HCT116 (cell line): ENCODE data around the gene DEFB124. TPM values are rescaled to one million over a fixed set of nuclear protein-coding genes. Genes with fewer than 3 reads are reported as not detected.

ENCODE experiments used
- ATAC-seq: fragments of 200-7000 bp; cut with Tn5 transposase; 2 replicates; pipeline ENCODE4 v1.9.1; 2020; ENCODE audit warnings: mild to moderate bottlenecking, moderate library complexity
- BruUV-seq: library from RNA; stranded (reverse); fragments of 400-500 nt; replicated peaks from 2 replicates; lab custom pipeline; 2021; lab: Mats Ljungman, UMichigan
- CTCF ChIA-PET: fragments of 300-600 bp; sonication (Branson Sonifier 250); formaldehyde crosslinking; loops from one replicate; lab custom pipeline; 2021; ENCODE audit warnings: antibody characterized with exemption; lab: Charles Lee
- POLR2A ChIA-PET: fragments of 300-600, 350-600 bp; sonication (Branson Sonifier 250); formaldehyde crosslinking; loops from one replicate; lab custom pipeline; 2021; ENCODE audit warnings: antibody characterized with exemption; lab: Charles Lee
- RAD21 ChIA-PET, 2 experiments: fragments of 300-600 bp; sonication (Branson Sonifier 250); formaldehyde crosslinking; loops; one replicate each; lab custom pipeline; 2023; ENCODE audit warnings: low total read pairs in 2 of 2; ENCODE audit not compliant: uncharacterized antibody in 2 of 2, unreplicated experiment in 2 of 2, low non-redundant PET in 1 of 2; lab: Charles Lee
- DNase-seq: peaks from one replicate; pipeline ENCODE4 v3.0.0-alpha.2; 2010; ENCODE audit warnings: low read depth, low spot score
- H2AFZ ChIP-seq: fragments of 200-600 bp; shearing (Covaris generic), sonication (generic); 2 replicates; pipeline ENCODE4 v1.6.1; 2017; ENCODE audit warnings: low read depth, mixed run types, mixed read lengths, antibody characterized with exemption, low read length; ENCODE audit not compliant: poor library complexity, severe bottlenecking
- H3K27ac ChIP-seq: 2 replicates; pipeline ENCODE4 v1.5.1; 2012; ENCODE audit warnings: low read depth, low read length
- H3K27me3 ChIP-seq: fragments of 200-600 bp; sonication (generic); 2 replicates; pipeline ENCODE4 v1.6.1; 2016; ENCODE audit warnings: mixed run types, low read length, mixed read lengths; ENCODE audit not compliant: insufficient read depth
- H3K36me3 ChIP-seq, 2 experiments: fragments of 200-500 bp in 1 of 2; fragments of 200-600 bp in 1 of 2; sonication (Bioruptor generic) in 1 of 2; sonication (generic) in 1 of 2; 2 replicates each; pipeline versions ENCODE4 v1.5.1 to v1.6.1; 2014 to 2016; ENCODE audit warnings: low read length in 2 of 2, inconsistent platforms in 1 of 2, mixed read lengths in 1 of 2, mixed run types in 1 of 2; ENCODE audit not compliant: insufficient read depth in 2 of 2, control insufficient read depth in 1 of 2
- H3K4me1 ChIP-seq, 2 experiments: fragments of 200-600 bp in 1 of 2; sonication (generic) in 1 of 2; 2 replicates each; pipeline versions ENCODE4 v1.5.1 to v1.6.1; 2012 to 2017; ENCODE audit warnings: low read length in 2 of 2, inconsistent platforms in 1 of 2, mild to moderate bottlenecking in 1 of 2, mixed read lengths in 1 of 2, mixed run types in 1 of 2, moderate library complexity in 1 of 2; ENCODE audit not compliant: insufficient read depth in 2 of 2, control insufficient read depth in 1 of 2
- H3K4me2 ChIP-seq: fragments of 200-600 bp; sonication (generic); 2 replicates; pipeline ENCODE4 v1.6.1; 2017; ENCODE audit warnings: mixed run types, low read length, mixed read lengths
- H3K4me3 ChIP-seq, 2 experiments: fragments of 200-600 bp in 1 of 2; sonication (generic) in 1 of 2; replicated peaks in 1 of 2; 2 replicates each; pipeline ENCODE4 v1.5.1; 2011 to 2016; ENCODE audit warnings: low read length in 2 of 2, control low read depth in 1 of 2, low read depth in 1 of 2, mild to moderate bottlenecking in 1 of 2, mixed read lengths in 1 of 2, mixed run types in 1 of 2
- H3K79me2 ChIP-seq: fragments of 200-600 bp; sonication (generic); 2 replicates; pipeline ENCODE4 v1.6.1; 2017; ENCODE audit warnings: mild to moderate bottlenecking, mixed run types, low read length, moderate library complexity, mixed read lengths; ENCODE audit not compliant: insufficient read depth
- H3K9ac ChIP-seq: fragments of 200-600 bp; sonication (generic); 2 replicates; pipeline ENCODE4 v1.6.1; 2016; ENCODE audit warnings: low read length, mixed read lengths
- H3K9me2 ChIP-seq: fragments of 200-600 bp; sonication (generic), shearing (Covaris generic); 2 replicates; pipeline ENCODE4 v1.6.1; 2017; ENCODE audit warnings: mixed run types, mild to moderate bottlenecking, moderate library complexity; ENCODE audit not compliant: insufficient read depth
- H3K9me3 ChIP-seq, 2 experiments: fragments of 200-500 bp in 1 of 2; fragments of 200-600 bp in 1 of 2; sonication (Bioruptor generic) in 1 of 2; sonication (generic) in 1 of 2; 2 replicates each; pipeline ENCODE4 v1.6.1; 2014 to 2017; ENCODE audit warnings: low read length in 2 of 2, mixed read lengths in 2 of 2, inconsistent platforms in 1 of 2, low read depth in 1 of 2, mild to moderate bottlenecking in 1 of 2, mixed run types in 1 of 2, moderate library complexity in 1 of 2; ENCODE audit not compliant: control insufficient read depth in 1 of 2, insufficient read depth in 1 of 2
- H4K20me1 ChIP-seq: fragments of 200-600 bp; sonication (generic), shearing (Covaris generic); 2 replicates; pipeline ENCODE4 v1.6.1; 2017; ENCODE audit warnings: mixed run types, mild to moderate bottlenecking, moderate library complexity; ENCODE audit not compliant: insufficient read depth
- ATF3 ChIP-seq: IDR thresholded peaks from 2 replicates; pipeline ENCODE4 v1.6.1; 2012
- CBX3 ChIP-seq: IDR thresholded peaks from 2 replicates; pipeline ENCODE4 v1.6.1; 2012; ENCODE audit warnings: low read depth
- CEBPB ChIP-seq: IDR thresholded peaks from 2 replicates; pipeline ENCODE4 v1.6.1; 2012; ENCODE audit warnings: low read depth
- CTCF ChIP-seq, 3 experiments: fragments of 200-600 bp in 1 of 3; sonication (generic) in 1 of 3; IDR thresholded peaks in 2 of 3; conservative IDR thresholded peaks in 1 of 3; 2 replicates each; pipeline ENCODE4 v1.5.1; 2012 to 2017; ENCODE audit warnings: low read depth in 2 of 3, low read length in 2 of 3, antibody characterized with exemption in 1 of 3, borderline replicate concordance in 1 of 3, control low read depth in 1 of 3, mild to moderate bottlenecking in 1 of 3, mixed read lengths in 1 of 3, mixed run types in 1 of 3, moderate library complexity in 1 of 3; ENCODE audit not compliant: insufficient read depth in 1 of 3
- EGR1 ChIP-seq: IDR thresholded peaks from 2 replicates; pipeline ENCODE4 v1.6.1; 2012; ENCODE audit warnings: low read depth
- ELF1 ChIP-seq: IDR thresholded peaks from 2 replicates; pipeline ENCODE4 v1.6.1; 2012; ENCODE audit warnings: low read depth, borderline replicate concordance
- EZH2 ChIP-seq: fragments of 200-600 bp; sonication (generic); IDR thresholded peaks from 2 replicates; pipeline ENCODE4 v1.6.1; 2017; ENCODE audit warnings: antibody characterized with exemption, mixed run types
- EZH2phosphoT487 ChIP-seq: fragments of 200-600 bp; IDR thresholded peaks from 2 replicates; pipeline ENCODE4 v1.6.1; 2018; ENCODE audit warnings: antibody characterized with exemption, borderline replicate concordance
- FOSL1 ChIP-seq: IDR thresholded peaks from 2 replicates; pipeline ENCODE4 v1.6.1; 2012; ENCODE audit warnings: low read depth
- JUND ChIP-seq: IDR thresholded peaks from 2 replicates; pipeline ENCODE4 v1.6.1; 2012
- MAX ChIP-seq: IDR thresholded peaks from 2 replicates; pipeline ENCODE4 v1.6.1; 2012
- POLR2A ChIP-seq: IDR thresholded peaks from 2 replicates; pipeline ENCODE4 v1.7.0; 2011; ENCODE audit warnings: borderline replicate concordance; ENCODE audit not compliant: insufficient read depth, insufficient read length; ENCODE audit errors: extremely low read depth
- POLR2AphosphoS5 ChIP-seq: IDR thresholded peaks from 2 replicates; pipeline ENCODE4 v1.6.1; 2011; ENCODE audit warnings: mild to moderate bottlenecking, low read depth, low read length, moderate library complexity
- RAD21 ChIP-seq: IDR thresholded peaks from 2 replicates; pipeline ENCODE4 v1.6.1; 2012; ENCODE audit warnings: low read depth, mild to moderate bottlenecking
- SIN3A ChIP-seq: IDR thresholded peaks from 2 replicates; pipeline ENCODE4 v1.6.1; 2012; ENCODE audit warnings: low read depth
- SRF ChIP-seq: IDR thresholded peaks from 2 replicates; pipeline ENCODE4 v1.6.1; 2012; ENCODE audit warnings: low read depth
- TCF7L2 ChIP-seq: IDR thresholded peaks from 2 replicates; pipeline ENCODE4 v1.7.0; 2011; ENCODE audit warnings: borderline replicate concordance, inconsistent platforms; ENCODE audit not compliant: insufficient read depth, insufficient read length; ENCODE audit errors: extremely low read depth
- YY1 ChIP-seq: IDR thresholded peaks from 2 replicates; pipeline ENCODE4 v1.6.1; 2011; ENCODE audit warnings: low read length, low read depth, moderate library complexity, mild to moderate bottlenecking; ENCODE audit not compliant: insufficient replicate concordance; ENCODE audit errors: extremely low read depth
- ZBTB33 ChIP-seq: IDR thresholded peaks from 2 replicates; pipeline ENCODE4 v1.6.1; 2011; ENCODE audit warnings: mild to moderate bottlenecking, low read length, moderate library complexity; ENCODE audit not compliant: insufficient replicate concordance; ENCODE audit errors: extremely low read depth
- ZFX ChIP-seq: fragments of 450-650 bp; IDR thresholded peaks from 2 replicates; pipeline ENCODE4 v1.6.1; 2017
- ZNF274 ChIP-seq: fragments of 200-500 bp; sonication (Bioruptor generic); IDR thresholded peaks from 2 replicates; pipeline ENCODE4 v1.6.1; 2014; ENCODE audit warnings: mild to moderate bottlenecking, low read depth, low read length, inconsistent platforms
- intact Hi-C: fragments of 100-400 bp; cut with micrococcal nuclease; formaldehyde crosslinking; loops from 2 replicates; pipeline ENCODE4 v1.10.0; 2022
- total RNA-seq: library from RNA; stranded (reverse); gene quantifications from one replicate; pipeline ENCODE4 v1.2.1, GENCODE V29; 2021; ENCODE audit not compliant: unreplicated experiment

DEFB124 gene
- total RNA-seq, 1 experiment from 2014 or later: not detected

- Histone ChIP-seq H3K27me3 (no peaks in the 10 kb centered on the region), H3K27ac (peak within 1 kb of the TSS; percentile 72), H2AFZ (peak within 1 kb of the TSS; percentile 97), H3K9me2 (no peaks in the 10 kb centered on the region), H3K36me3 (peaks cover 5 to 14% of the 10 kb centered on the region in 2 experiments; a peak in 2 of 4 replicates), H3K4me1 (peaks cover 18 to 33% of the 10 kb centered on the region in 2 experiments), H3K9me3 (no peaks in the 10 kb centered on the region), H3K4me2 (peak within 1 kb of the TSS; percentile 98), H3K9ac (peak within 1 kb of the TSS; percentile 96), H3K4me3 (peak within 1 kb of the TSS; percentile 97 to 99), H3K79me2 (peaks cover 52% of the 10 kb centered on the region), H4K20me1 (no peaks in the 10 kb centered on the region)
- RAD21 ChIA-PET: no interaction called here
- TF ChIP-seq EZH2phosphoT487 (no peak), YY1 (peak; percentile 50), TCF7L2 (no peak), ZFX (peak; percentile 83), RAD21 (no peak), SIN3A (peak; percentile 83), EZH2 (no peak), SRF (no peak), JUND (no peak), EGR1 (no peak), CEBPB (no peak), CBX3 (no peak; the same call in 1 of the 2 replicates), CTCF (IDR thresholded peaks at IDR 0.05 in 2 of 3, conservative IDR thresholded peaks at IDR 0.05 in 1 of 3; ENCODE audit: borderline replicate concordance in 1 of 3, insufficient read depth in 1 of 3, low read depth in 2 of 3, low read length in 2 of 3) (peak; percentile 45 to 95 (median 84); a peak in 5 of 6 replicates), MAX (peak; percentile 93), POLR2AphosphoS5 (peak; percentile 91), FOSL1 (no peak), POLR2A (peak; percentile 95), ELF1 (no peak), ZBTB33 (no peak), ZNF274 (no peak), ATF3 (no peak)
- no TSS peak for BruUV-seq
- ATAC-seq: peak; percentile 82
- DNase-seq: peak; percentile 88
- intact Hi-C loops: loop anchor here (2.0 kb wide), 1 partner anchor 98 kb away; no protein-coding TSS in a partner anchor
- CTCF ChIA-PET: interaction anchor here (0.5 to 1.4 kb wide), 6 partner anchors 11 to 201 kb away, joined by 3 to 8 read pairs (median 4); no protein-coding TSS in a partner anchor
- POLR2A ChIA-PET: no interaction called here
These were observed 39.5 kb upstream of the DEFB124 start, which contains the start of gene HM13 for GRCh38 chr20:31514154-31515071. TSS of gene HM13 (plus strand) at chr20:31514442. CDS start at chr20:31514552, 110 bp downstream.
